ENCODE measurements around the gene BAZ1A.

BAZ1A gene

GRCh38 chr14:34875031-34875922 is at the start of gene BAZ1A:
Gene BAZ1A (minus strand): TSS chr14:34875360. CDS start chr14:34874604, 756 bp downstream.
- H3K4me3 ChIP-seq (ENCODE audit: low read depth, low read length): peak within 1 kb of the TSS; percentile 84
- no peak for TF ChIP-seq CTCF (IDR thresholded peaks at IDR 0.05; ENCODE audit: low read depth, low read length)

GRCh38 chr14:34920339-34920738 is 45.2 kb upstream of the BAZ1A start:
- TF ChIP-seq CTCF (IDR thresholded peaks at IDR 0.05; ENCODE audit: low read depth, low read length): no peak
- no peak overlapping the region for H3K4me3 ChIP-seq (ENCODE audit: low read depth, low read length)

GRCh38 chr14:34913619-34914018 is 38.5 kb upstream of the BAZ1A start:
- no peak overlapping the region for H3K4me3 ChIP-seq (ENCODE audit: low read depth, low read length)
- TF ChIP-seq CTCF (IDR thresholded peaks at IDR 0.05; ENCODE audit: low read depth, low read length): no peak

GRCh38 chr14:34912966-34913365 is 37.8 kb upstream of the BAZ1A start:
- TF ChIP-seq CTCF (IDR thresholded peaks at IDR 0.05; ENCODE audit: low read depth, low read length): no peak
- no peak overlapping the region for H3K4me3 ChIP-seq (ENCODE audit: low read depth, low read length)

- no peak for TF ChIP-seq CTCF (IDR thresholded peaks at IDR 0.05; ENCODE audit: low read depth, low read length)
- no peak overlapping the region for H3K4me3 ChIP-seq (ENCODE audit: low read depth, low read length)
Measured at GRCh38 chr14:34912182-34912581, 37.0 kb upstream of the BAZ1A start.

GRCh38 chr14:34911209-34912150 is 36.3 kb upstream of the BAZ1A start:
- H3K4me3 ChIP-seq (ENCODE audit: low read depth, low read length): no peak overlapping the region
- TF ChIP-seq CTCF (IDR thresholded peaks at IDR 0.05; ENCODE audit: low read depth, low read length): no peak

Measured in WI38 (cell line).